Body of pancreas (tissue), 4 donors: ENCODE data around the gene TPO. TPM values are rescaled to one million over a fixed set of nuclear protein-coding genes. Genes with fewer than 3 reads are reported as not detected.
A peak's percentile ranks its signal among the peaks of the same experiment; 100 is the strongest.
"Not testable (repeated sequence)": the region's sequence is repeated elsewhere in the genome, so short reads cannot be mapped to it uniquely, and the experiment has no call there.

Experiments used
- ATAC-seq: fragments of 150-250 bp; one replicate; pipeline ENCODE4 v1.9.1; 2016
- DNase-seq, 4 donors: peaks; one replicate each; pipeline ENCODE4 v3.0.0-alpha.2; 2019
- H3K27ac ChIP-seq, 4 donors: fragments of 200-600 bp; sonication (generic); 1 replicate in 3 of 4; 2 replicates in 1 of 4; pipeline versions ENCODE4 v1.5.1 to v1.6.1; 2016 to 2019; ENCODE audit warnings: mild to moderate bottlenecking in 1 of 4, mixed read lengths in 1 of 4, moderate library complexity in 1 of 4
- H3K27me3 ChIP-seq, 2 donors: fragments of 200-600 bp; sonication (generic); one replicate each; pipeline ENCODE4 v1.6.0; 2016; ENCODE audit warnings: mild to moderate bottlenecking in 1 of 2
- H3K36me3 ChIP-seq, 2 donors: fragments of 200-600 bp; sonication (generic); replicated peaks in 1 of 2; 2 replicates each; pipeline ENCODE4 v1.5.1; 2016; ENCODE audit warnings: low read depth in 2 of 2; ENCODE audit not compliant: insufficient read depth in 1 of 2
- H3K4me1 ChIP-seq: fragments of 200-600 bp; sonication (generic); one replicate; pipeline ENCODE4 v1.6.0; 2016
- H3K4me3 ChIP-seq, 2 donors: fragments of 200-600 bp; sonication (generic); 1 replicate in 1 of 2; 2 replicates in 1 of 2; pipeline ENCODE4 v1.5.1; 2016 to 2019
- H3K9me3 ChIP-seq, 3 donors: fragments of 200-600 bp; sonication (generic); 1 replicate in 2 of 3; 2 replicates in 1 of 3; pipeline ENCODE4 v1.5.1; 2016
- POLR2A ChIP-seq, 3 donors: fragments of 450-650 bp; IDR thresholded peaks; one replicate each; pipeline ENCODE4 v1.6.1; 2016; ENCODE audit warnings: antibody characterized with exemption in 3 of 3, mild to moderate bottlenecking in 2 of 3
- WGBS, 2 donors: methylation state at CpG; one replicate each; pipeline ENCODE4 v1.1.5; 2017; 5-methylcytosine and 5-hydroxymethylcytosine counted together
- intact Hi-C: fragments of 100-400 bp; cut with DNase I; formaldehyde crosslinking; loops from one replicate; pipeline ENCODE4 v1.15.1; 2023
- total RNA-seq, 2 donors: library from RNA; depleted of rRNA; stranded (reverse); fragments of >200 nt; gene quantifications; one replicate each; pipeline ENCODE4 v1.1.0, GENCODE V29; 2016
- TF ChIP-seq, protein P1 (sequence below), 7 experiments: fragments of 450-650 bp in 4 of 7; fragments of 200-600 bp in 3 of 7; sonication (generic) in 3 of 7; IDR thresholded peaks; one replicate each; pipeline ENCODE4 v1.5.1; 2016 to 2019; ENCODE audit warnings: antibody characterized with exemption in 7 of 7

The TPO gene
- total RNA-seq, 2 donors from 2014 or later: 1.0 to 4.3 TPM

DNA sequence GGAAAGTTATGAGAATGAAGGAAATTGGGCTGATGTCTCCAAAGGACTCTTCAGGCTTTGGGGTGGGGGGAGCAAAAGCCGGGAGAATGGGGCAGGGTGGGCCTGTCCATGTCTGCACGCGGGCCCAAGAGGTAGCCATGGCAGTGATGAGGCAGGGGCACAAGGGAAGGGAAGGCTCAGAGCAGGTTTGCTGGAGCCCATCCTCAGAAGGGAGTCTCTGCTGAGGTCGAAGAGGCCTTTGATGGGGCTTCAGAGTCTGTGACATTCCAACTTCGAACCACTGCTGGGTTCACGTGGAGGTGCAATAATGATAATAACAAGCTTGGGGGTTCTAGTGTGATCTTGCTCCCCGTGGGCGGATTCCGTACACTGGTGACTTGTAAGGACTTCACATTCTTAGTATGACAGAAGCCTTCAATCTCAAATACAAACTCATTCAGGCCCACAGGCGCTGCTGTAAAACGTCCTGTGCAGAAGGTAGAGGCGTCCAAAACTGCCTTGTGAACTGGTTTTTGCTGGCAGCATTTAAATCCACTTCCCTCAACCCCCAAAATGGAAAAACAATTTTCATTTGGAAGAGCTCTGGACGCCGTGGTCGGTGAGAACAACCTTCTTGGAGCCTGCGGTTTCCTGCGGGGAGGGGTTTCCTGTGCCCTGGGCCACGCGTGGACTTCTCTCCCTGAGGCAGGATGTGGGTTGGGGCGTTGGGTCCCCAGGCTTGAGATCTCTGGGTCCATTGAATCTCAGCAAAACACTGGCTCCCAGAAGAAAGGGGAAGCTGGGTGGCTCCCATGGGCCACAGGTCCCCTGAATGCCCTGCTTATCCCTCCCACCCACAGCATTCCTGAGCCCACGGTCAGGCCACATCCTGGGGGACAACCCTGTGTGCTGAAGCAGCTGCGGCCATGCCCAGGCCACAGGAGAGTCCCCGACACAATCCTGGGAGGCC is 151.0 kb downstream of the TPO start:
- Histone ChIP-seq H3K27me3 (no peaks in the 10 kb centered on the region), H3K4me3 (no peak overlapping the region), H3K4me1 (no peaks in the 10 kb centered on the region), H3K36me3 (no peaks in the 10 kb centered on the region), H3K9me3 (no peaks in the 10 kb centered on the region), H3K27ac (no peak overlapping the region)
- intact Hi-C loops: no loop called here
- 62 to 71% methylated on average over 18 to 23 of the region's 23 CpGs for WGBS, 2 donors
- no peak for ATAC-seq
- DNase-seq: no peak
- TF ChIP-seq, protein P1, sequence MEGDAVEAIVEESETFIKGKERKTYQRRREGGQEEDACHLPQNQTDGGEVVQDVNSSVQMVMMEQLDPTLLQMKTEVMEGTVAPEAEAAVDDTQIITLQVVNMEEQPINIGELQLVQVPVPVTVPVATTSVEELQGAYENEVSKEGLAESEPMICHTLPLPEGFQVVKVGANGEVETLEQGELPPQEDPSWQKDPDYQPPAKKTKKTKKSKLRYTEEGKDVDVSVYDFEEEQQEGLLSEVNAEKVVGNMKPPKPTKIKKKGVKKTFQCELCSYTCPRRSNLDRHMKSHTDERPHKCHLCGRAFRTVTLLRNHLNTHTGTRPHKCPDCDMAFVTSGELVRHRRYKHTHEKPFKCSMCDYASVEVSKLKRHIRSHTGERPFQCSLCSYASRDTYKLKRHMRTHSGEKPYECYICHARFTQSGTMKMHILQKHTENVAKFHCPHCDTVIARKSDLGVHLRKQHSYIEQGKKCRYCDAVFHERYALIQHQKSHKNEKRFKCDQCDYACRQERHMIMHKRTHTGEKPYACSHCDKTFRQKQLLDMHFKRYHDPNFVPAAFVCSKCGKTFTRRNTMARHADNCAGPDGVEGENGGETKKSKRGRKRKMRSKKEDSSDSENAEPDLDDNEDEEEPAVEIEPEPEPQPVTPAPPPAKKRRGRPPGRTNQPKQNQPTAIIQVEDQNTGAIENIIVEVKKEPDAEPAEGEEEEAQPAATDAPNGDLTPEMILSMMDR (IDR thresholded peaks at IDR 0.05): no peak
- no peak for TF ChIP-seq POLR2A (IDR thresholded peaks at IDR 0.05)

DNA sequence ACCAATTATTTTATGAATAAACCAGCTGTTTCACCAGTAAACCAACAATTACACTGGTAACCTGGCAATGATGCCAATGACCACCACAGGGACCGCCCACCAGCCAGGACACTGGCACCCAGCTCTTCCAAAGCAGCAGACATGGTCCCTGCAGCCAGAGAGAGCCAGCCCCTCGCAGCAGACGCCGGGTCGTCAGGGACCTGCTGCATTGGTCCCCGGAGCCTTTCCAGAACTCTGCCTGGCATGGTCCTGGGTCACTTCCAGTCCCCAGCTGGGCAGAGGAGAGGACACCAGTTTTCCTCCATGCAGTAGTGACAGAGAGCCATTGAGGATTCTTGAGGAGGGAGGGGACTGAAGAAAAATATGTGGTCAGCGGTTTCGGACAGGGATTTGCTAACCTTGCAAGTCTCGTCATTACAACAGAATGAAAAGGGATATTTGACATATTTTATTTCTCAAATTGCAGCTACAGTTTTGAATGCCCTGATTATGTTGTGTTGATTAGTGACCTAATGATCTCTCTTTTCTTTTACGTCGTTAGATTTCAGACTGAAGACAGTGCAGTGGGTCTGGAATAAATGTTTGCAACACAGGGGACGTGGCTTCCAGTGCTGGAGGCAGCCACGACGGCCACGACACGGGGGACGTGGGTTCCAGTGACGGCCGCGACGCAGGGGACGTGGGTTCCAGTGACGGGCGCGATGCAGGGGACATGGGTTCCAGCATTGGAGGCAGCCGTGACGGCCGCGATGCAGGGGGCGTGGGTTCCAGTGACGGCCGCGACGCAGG is 154.5 kb downstream of the TPO start:
- no peak for TF ChIP-seq POLR2A (IDR thresholded peaks at IDR 0.05)
- no peak for DNase-seq

DNA sequence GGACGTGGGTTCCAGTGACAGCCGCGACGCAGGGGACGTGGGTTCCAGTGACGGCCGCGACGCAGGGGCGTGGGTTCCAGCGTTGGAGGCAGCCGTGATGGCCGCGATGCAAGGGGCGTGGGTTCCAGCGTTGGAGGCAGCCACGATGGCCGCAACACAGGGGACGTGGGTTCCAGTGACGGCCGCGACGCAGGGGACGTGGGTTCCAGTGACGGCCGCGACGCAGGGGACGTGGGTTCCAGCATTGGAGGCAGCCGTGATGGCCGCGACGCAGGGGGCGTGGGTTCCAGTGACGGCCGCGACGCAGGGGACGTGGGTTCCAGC is 155.0 kb downstream of the TPO start:
- H3K36me3 ChIP-seq, DNase-seq, H3K4me3 ChIP-seq, H3K4me1 ChIP-seq, H3K9me3 ChIP-seq, ATAC-seq, H3K27ac ChIP-seq, H3K27me3 ChIP-seq, intact Hi-C loops: not testable (repeated sequence)
- 91 to 96% methylated on average over 34 to 38 of the region's 39 CpGs for WGBS, 2 donors

More for the DNA sequence above, 154.5 kb downstream of the TPO start:
- no peaks in the 10 kb centered on the region for H3K27me3 ChIP-seq
- intact Hi-C loops: no loop called here
- no peak overlapping the region for H3K27ac ChIP-seq
- no peaks in the 10 kb centered on the region for H3K36me3 ChIP-seq
- 85 to 93% methylated on average over 33 to 34 of the region's 34 CpGs for WGBS, 2 donors
- H3K4me1 ChIP-seq: no peaks in the 10 kb centered on the region
- H3K4me3 ChIP-seq: no peak overlapping the region
- no peak for ATAC-seq
- no peaks in the 10 kb centered on the region for H3K9me3 ChIP-seq

DNA sequence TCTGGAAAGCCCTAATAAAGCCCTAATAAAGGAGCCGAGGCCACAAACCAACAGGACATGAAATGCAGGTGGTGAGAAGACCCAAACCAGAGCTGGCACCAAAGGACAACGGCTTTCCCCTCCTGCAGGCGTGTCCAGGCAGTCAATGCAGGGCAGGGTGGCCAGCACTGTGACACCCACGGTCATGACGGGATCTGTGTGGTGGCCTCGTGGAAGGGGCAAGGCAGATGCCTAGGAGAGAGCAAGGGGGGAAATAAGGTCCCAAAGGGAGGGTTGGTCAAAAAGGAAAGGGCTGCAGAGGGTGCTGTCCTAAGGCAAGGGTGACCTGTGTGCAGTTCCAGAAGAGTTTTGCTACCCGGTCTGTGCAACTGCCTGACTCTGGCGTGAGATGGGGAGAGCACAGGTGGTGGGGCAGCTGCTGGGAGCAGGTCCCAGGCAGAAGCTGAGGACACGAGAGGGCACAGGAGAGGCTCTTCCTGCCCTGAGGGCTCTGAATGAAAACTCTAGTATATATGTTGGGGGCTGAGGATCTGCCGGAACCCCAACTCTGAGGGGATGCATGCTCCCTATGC is 156.7 kb downstream of the TPO start:
- ATAC-seq (no peak), DNase-seq (peak in 1 of 4 donors; percentile 2)
- TF ChIP-seq, protein P1 (IDR thresholded peaks at IDR 0.05): no peak
- TF ChIP-seq POLR2A (IDR thresholded peaks at IDR 0.05): no peak
- Histone ChIP-seq H3K36me3 (no peaks in the 10 kb centered on the region), H3K4me1 (no peaks in the 10 kb centered on the region), H3K4me3 (no peak overlapping the region), H3K27ac (no peak overlapping the region), H3K9me3 (no peaks in the 10 kb centered on the region), H3K27me3 (no peaks in the 10 kb centered on the region)
- intact Hi-C loops: no loop called here
- WGBS, 2 donors: 50 to 54% methylated on average over 9 to 10 of the region's 10 CpGs

DNA sequence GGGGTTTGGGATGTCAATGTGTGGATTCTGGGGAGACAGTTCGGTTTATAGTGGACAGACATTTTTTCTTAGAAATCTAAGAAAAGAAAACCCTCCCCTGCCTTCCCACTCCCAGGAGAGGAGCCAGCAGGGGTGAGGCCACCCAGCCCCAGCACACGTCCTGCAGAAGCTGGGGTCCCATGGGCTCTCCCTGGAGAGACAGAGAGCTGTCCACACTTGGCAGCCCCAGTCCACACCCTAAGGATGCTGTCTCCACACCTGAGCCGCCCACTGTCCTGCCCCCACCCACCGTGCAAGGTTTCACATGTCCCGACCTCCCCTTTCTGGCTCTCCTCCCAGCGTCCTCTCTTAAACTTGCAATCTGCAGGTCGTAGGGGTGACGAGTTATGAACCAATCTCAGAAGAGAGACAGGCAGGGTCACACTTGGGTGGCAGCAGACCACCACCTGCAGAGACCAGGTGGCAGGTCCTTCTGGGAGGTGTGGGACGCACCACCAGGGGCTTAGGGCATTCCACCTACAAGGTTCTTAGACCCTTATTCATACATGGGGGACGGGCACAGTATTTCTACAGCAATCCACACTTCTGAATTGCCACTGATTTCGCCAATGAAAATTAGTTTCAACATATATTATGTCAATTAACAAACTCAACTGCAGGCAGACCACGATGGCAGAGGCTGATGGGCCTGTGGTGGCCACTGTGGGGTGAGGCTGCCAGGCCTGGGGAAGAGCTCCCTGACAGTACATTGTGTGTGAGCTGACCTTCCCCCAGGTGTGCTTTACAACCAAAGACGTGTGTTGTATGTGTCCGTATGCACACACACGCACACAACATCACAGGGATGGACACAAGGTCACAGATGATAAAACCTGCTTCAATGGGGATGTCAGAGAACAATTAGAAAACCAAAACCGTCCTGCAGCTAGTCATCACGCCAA is 158.5 kb downstream of the TPO start:
- H3K36me3 ChIP-seq: no peaks in the 10 kb centered on the region
- WGBS, 2 donors: 54% methylated on average over 17 of the region's 17 CpGs
- no peaks in the 10 kb centered on the region for H3K9me3 ChIP-seq
- ATAC-seq (no peak), DNase-seq (peak in 1 of 4 donors; percentile 0)
- TF ChIP-seq POLR2A (IDR thresholded peaks at IDR 0.05): no peak
- TF ChIP-seq, protein P1 (IDR thresholded peaks at IDR 0.05): no peak
- intact Hi-C loops: no loop called here
- no peaks in the 10 kb centered on the region for H3K4me1 ChIP-seq
- no peak overlapping the region for H3K27ac ChIP-seq
- no peaks in the 10 kb centered on the region for H3K27me3 ChIP-seq
- no peak overlapping the region for H3K4me3 ChIP-seq
